ENCODE results near the gene AFF3.
"Not testable (repeated sequence)": the region's sequence is repeated elsewhere in the genome, so short reads cannot be mapped to it uniquely, and the experiment has no call there.

Gene AFF3

GRCh38 chr2:100142393-100142792 lies at the start of gene AFF3:
AFF3 (minus strand) TSS chr2:100142590; CDS start chr2:100104454, 38,136 bp downstream.
- peak; percentile 2 for DNase-seq (ENCODE audit: low read depth)

GRCh38 chr2:100189387-100189786 lies 47.0 kb upstream of the AFF3 start:
- no peak for DNase-seq (ENCODE audit: low read depth)

GRCh38 chr2:100188326-100188725 lies 45.9 kb upstream of the AFF3 start:
- DNase-seq (ENCODE audit: low read depth): no peak

GRCh38 chr2:100186126-100186525 lies 43.7 kb upstream of the AFF3 start:
- no peak for DNase-seq (ENCODE audit: low read depth)

- no peak for DNase-seq (ENCODE audit: low read depth)
Observed at GRCh38 chr2:100185516-100185915, 43.1 kb upstream of the AFF3 start.

- DNase-seq (ENCODE audit: low read depth): no peak
Observed at GRCh38 chr2:100185105-100185504, 42.7 kb upstream of the AFF3 start.

- no peak for DNase-seq (ENCODE audit: low read depth)
Observed at GRCh38 chr2:100184055-100184737, 41.8 kb upstream of the AFF3 start.

GRCh38 chr2:100182494-100183361 lies 40.3 kb upstream of the AFF3 start:
- no peak for DNase-seq (ENCODE audit: low read depth)

- no peak for DNase-seq (ENCODE audit: low read depth)
Observed at GRCh38 chr2:100180503-100180902, 38.1 kb upstream of the AFF3 start.

- no peak for DNase-seq (ENCODE audit: low read depth)
Observed at GRCh38 chr2:100179806-100180205, 37.4 kb upstream of the AFF3 start.

GRCh38 chr2:100178864-100179263 lies 36.5 kb upstream of the AFF3 start:
- DNase-seq (ENCODE audit: low read depth): no peak

GRCh38 chr2:100178085-100178788 lies 35.8 kb upstream of the AFF3 start:
- DNase-seq (ENCODE audit: low read depth): no peak

- no peak for DNase-seq (ENCODE audit: low read depth)
Observed at GRCh38 chr2:100176925-100177324, 34.5 kb upstream of the AFF3 start.

- no peak for DNase-seq (ENCODE audit: low read depth)
Observed at GRCh38 chr2:100174026-100174431, 31.6 kb upstream of the AFF3 start.

GRCh38 chr2:100166701-100167100 lies 24.3 kb upstream of the AFF3 start:
- DNase-seq (ENCODE audit: low read depth): no peak

GRCh38 chr2:100163605-100164004 lies 21.2 kb upstream of the AFF3 start:
- no peak for DNase-seq (ENCODE audit: low read depth)

GRCh38 chr2:100161945-100162620 lies 19.7 kb upstream of the AFF3 start:
- no peak for DNase-seq (ENCODE audit: low read depth)

- no peak for DNase-seq (ENCODE audit: low read depth)
Observed at GRCh38 chr2:100160396-100160795, 18.0 kb upstream of the AFF3 start.

GRCh38 chr2:100151832-100152231 lies 9.4 kb upstream of the AFF3 start:
- not testable (repeated sequence) for DNase-seq (ENCODE audit: low read depth)

- no peak for DNase-seq (ENCODE audit: low read depth)
Observed at GRCh38 chr2:100151310-100151709, 8.9 kb upstream of the AFF3 start.

- no peak for DNase-seq (ENCODE audit: low read depth)
Observed at GRCh38 chr2:100148883-100149282, 6.5 kb upstream of the AFF3 start.

- no peak for DNase-seq (ENCODE audit: low read depth)
Observed at GRCh38 chr2:100146657-100146960, 4.2 kb upstream of the AFF3 start.
